ENCODE measurements around the gene TELO2.

The TELO2 gene

GRCh38 chr16:1500465-1501150 lies 7.4 kb downstream of the TELO2 start:
- no peak for DNase-seq

GRCh38 chr16:1501630-1502029 lies 8.5 kb downstream of the TELO2 start:
- DNase-seq: no peak

- DNase-seq: no peak
Observed at GRCh38 chr16:1502092-1503004, 9.2 kb downstream of the TELO2 start.

GRCh38 chr16:1503110-1503955 lies 10.2 kb downstream of the TELO2 start:
- no peak for DNase-seq

DNA sequence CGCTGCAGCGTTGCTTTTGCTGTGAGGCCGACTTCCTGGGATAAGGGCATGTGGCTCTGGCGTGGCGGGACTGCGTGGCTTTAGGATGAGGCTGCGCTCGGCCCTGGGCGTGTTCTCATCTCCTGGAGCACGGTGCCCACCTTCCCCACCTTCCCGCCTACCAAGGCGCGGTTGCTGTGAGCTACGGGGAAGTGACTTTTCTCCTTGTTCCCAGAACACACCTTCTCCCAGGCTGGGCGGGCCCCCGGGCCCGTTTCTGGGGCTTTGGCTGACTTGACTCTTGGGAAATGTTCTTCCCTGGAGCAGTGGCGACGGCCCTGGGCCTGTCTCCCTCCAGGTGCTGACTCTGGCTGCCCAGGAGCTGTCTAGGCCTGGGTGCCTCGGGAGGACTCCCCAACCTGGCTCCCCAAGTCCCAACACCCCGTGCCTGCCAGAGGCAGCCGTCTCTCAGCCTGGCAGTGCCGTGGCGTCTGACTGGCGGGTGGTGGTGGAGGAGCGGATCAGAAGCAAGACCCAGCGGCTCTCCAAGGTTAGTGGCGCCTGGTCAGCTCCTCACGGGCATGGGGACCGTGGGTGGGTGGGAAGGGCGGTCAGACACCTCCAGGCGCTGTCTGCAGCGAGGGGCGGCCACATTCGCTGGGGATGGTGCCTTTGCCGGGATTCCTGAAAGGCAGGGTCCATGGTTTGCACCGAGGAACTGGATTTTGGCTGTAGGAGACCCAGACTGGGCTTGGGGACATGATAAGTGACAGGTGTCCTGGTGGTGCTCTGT lies 12.1 kb downstream of the TELO2 start:
- no peak for DNase-seq

DNA sequence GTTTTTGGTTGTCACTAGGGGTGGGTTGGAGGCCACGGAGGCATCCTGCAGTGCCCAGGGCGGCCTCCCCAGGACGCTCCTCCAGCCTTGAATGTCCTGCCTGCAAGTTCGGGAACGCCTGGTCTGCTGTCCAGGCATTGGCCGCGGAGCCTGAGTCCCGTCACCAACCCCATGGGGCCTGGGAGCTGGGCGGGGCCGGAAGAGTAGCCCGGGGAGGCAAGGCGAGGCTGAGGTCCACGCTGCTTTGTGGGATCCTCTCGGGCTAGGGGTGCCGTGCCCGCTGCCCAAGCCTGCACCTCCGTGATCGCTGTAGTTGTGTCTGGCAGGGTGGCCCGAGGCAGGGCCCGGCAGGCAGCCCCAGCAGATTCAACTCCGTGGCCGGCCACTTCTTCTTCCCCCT lies 12.8 kb downstream of the TELO2 start:
- DNase-seq: no peak

DNA sequence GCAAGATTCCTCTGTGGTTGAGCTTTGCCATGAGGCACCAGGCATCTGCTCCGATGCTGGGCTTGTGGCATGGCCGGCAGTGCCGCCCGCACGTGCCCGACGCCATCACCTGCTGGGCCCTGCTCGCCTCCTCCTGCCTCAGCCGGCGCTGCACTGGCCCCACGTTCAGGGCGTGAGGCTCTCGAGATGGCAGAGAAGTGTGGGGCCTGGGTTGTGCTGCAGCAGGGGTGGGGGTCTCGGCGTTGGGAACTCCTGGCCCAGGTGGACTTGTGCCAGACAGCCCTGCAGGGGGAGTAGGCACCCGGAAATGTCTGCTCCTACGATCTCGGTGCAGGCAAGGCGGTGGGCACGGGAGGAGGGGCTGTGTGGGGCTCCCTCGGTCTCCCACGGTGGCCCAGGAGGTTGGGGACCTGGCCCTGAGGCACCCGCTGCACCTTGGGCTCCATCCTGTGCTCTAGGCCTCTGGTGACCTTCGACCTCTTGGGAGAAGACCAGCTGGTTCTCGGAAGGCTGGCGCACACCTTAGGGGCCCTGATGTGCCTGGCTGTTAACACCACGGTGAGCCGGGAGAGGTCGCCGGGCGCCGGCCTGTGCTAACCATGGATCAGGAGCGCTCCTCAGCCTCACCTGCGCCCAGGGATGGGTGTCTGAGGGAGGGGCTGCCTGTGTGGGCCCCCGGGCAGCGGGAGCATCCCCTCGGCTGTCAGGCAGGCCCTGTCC lies 13.5 kb downstream of the TELO2 start:
- DNase-seq: no peak

DNA sequence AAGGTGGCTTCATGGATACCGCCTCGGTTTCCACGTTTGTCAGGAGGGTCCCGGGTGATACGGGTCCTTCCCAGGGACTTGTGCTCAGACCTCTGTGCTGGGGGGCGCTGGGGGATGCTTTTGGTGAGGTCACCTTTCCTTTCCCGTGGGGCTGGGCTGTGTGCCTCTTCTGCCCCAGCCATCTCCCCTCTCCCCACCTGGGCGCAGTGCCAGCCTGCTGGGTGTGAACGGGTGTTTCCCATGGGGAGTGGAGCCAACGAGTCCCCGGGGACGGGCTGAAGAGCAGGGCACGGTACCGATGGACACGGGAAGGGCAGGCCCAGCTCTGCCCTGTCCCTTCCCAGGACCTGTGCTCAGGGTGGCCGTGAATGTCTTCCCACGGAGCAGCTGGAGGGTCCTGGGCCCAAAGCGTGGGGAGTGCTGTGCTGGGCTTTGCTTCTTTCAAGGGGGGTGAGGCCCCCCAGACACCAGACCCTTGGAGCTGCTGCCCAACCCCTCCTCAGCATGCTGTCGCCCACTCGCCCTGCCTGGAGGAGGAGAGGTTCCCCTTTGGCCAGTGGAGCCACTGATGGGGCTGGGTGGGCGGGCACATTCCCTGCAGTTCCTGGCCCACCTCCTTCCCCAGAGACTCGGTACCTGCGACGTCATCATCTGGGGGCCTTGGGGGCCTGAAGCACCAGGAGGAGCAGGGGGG lies 15.5 kb downstream of the TELO2 start:
- DNase-seq: no peak

- DNase-seq: no peak
Observed at GRCh38 chr16:1509307-1510221, 16.4 kb downstream of the TELO2 start.

- DNase-seq: no peak
Observed at GRCh38 chr16:1510272-1510671, 17.1 kb downstream of the TELO2 start.

GRCh38 chr16:1510941-1511351 lies 17.8 kb downstream of the TELO2 start:
- no peak for DNase-seq

DNA sequence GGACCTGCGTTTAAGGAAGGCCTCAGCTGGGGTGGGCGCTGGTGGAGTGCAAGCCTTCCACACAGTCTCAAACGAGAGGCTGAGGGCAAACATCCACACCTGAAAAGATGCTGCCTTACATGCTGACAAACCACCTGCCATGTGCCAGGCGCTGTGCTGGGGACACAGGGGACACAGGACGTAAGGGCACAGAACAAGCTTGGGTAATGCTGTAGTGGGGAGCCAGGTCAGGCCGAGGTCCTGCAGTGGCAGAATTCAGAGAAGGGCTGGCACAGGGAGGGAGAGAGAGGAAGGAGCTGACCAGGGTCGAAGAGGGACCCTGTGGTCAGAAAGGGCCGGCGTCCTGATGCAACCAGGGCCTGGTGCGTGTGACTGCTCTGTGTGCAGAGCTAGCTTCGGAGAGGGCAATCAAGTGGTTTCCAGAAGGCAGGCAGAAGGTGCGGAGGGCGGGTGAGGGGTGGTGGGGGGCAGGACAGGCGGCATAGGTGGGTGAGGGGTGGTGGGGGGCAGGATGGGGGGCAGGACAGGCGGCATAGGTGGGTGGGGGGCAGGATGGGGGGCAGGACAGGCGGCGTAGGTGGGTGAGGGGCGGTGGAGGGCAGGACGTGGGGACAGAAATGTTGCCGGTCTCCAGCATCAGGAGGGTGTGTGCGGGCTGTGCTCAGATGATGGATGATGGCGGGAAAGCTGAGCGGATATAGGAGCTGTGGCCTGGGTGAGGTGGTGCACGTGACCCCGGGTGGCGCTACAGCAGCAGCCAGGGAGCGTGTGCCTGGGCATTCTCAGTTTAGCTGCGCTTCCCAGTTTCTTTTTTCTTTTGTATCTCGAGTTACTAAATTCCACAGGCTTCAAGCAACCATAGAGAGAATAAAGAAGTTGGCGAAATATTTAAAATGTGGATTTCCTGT lies 18.8 kb downstream of the TELO2 start:
- no peak for DNase-seq

GRCh38 chr16:1512774-1513173 lies 19.6 kb downstream of the TELO2 start:
- no peak for DNase-seq

- no peak for DNase-seq
Observed at GRCh38 chr16:1514507-1514906, 21.3 kb downstream of the TELO2 start.

GRCh38 chr16:1518626-1519135 lies 25.5 kb downstream of the TELO2 start:
- DNase-seq: no peak

DNA sequence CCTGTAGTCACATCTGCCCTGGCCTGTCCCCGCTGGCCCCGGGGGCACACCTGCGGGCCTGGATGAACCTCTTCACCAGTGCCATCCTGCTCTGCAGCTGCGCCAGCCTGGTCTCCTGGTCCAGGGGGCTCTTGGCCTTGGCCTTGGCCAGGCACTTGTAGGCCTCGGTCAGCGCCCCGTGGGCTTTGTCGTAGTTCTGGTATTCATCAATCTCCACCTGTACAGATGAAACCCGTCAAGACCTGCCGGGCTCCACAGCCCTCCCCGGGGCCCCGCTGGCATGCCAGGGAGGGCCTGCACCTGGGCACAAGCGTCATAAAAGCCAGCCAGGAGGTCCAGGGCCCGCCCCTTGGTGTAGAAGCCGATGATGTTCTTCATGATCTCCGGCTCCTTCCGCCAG lies 26.7 kb downstream of the TELO2 start:
- DNase-seq: no peak

DNA sequence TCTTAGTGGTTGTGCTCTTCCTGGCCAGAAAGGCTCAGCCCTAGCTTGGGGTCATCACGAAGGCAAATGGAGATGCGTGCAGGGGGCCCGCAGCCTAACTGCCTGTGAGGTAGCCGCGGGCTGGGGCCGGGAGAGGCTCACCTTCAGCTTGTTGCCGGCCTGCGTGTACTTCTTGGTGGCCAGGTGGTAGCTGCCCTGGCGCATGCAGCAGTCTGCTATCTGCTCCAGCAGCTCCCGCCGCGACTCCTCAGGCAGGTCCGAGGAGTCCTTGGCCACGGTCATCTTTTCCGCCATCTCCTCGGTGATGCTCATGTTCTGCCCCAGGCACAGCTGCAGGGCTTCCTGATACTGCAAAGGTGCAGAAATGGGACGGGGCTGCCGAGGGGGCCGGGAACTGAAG lies 27.3 kb downstream of the TELO2 start:
- DNase-seq: no peak

DNA sequence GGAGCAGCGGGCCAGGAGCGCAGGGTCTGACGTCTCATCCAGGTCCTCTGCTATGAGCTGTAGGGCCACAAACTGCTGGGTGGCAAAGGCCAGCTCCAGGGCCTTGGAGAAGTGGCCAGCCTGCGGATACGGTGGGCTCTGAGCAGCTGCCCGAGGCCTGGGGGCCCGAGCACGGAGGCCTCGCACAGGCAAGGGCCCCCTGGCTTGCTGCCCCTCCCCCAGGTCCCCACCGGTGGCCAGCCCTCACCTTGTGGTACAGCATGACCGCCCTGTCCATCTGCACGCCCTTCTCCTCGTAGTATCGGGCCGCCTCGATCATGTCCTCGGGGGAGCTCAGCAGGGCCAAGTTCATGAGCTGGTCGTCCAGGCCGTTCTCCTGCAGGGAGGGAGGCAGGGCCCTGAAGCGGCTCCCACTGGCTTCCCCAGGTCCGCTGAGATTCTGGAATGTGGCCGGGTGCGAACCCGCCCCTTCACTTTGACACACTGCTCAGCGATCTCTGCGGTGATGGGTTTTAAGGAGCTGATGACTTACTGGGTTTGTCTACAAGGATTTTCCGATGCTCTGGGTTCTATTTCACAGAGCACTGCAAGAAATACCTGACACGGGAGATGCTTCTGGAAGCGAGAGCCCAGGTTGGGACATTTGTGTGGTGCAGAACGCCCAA lies 30.6 kb downstream of the TELO2 start:
- DNase-seq: no peak

All from NCI-H1436 treated with DMSO at 0.1 percent for 48 hours (cell line).